Gastrocnemius medialis (tissue), 4 donors: ENCODE results near the gene RNPEP.

Source experiments
- POLR2A ChIP-seq, 2 donors: fragments of 450-650 bp; IDR thresholded peaks; one replicate each; pipeline ENCODE4 v1.6.1; 2017; ENCODE audit warnings: antibody characterized with exemption in 2 of 2, mild to moderate bottlenecking in 2 of 2, moderate library complexity in 2 of 2
- TF ChIP-seq, protein P1 (sequence below), 5 experiments: fragments of 450-650 bp in 3 of 5; fragments of 200-600 bp in 2 of 5; sonication (generic) in 2 of 5; IDR thresholded peaks in 4 of 5; conservative IDR thresholded peaks in 1 of 5; 1 replicate in 4 of 5; 2 replicates in 1 of 5; pipeline ENCODE4 v1.5.1; 2016 to 2019; ENCODE audit warnings: antibody characterized with exemption in 5 of 5, mild to moderate bottlenecking in 3 of 5, moderate library complexity in 3 of 5

DNA sequence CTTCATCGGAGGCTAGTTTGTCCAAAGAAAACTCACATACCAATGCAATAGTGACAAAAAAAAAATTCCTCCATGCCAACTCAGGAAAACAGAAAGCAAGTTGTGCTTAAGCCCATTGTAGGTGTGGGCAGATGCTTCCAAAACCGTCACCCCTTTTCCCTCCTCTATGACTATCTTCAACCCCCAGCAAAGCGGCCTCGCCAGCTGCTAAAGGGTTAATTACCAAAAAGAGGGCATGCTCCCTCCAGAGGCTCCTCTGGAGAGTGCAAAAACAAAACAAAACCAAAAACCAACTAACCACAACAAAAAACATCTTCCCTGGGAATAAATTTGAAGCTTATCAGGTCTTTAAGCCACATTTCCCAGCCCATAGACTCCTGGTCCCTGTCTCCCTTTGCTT lies 37.3 kb upstream of the RNPEP start:
- no peak for TF ChIP-seq POLR2A (IDR thresholded peaks at IDR 0.05)
- TF ChIP-seq, protein P1, sequence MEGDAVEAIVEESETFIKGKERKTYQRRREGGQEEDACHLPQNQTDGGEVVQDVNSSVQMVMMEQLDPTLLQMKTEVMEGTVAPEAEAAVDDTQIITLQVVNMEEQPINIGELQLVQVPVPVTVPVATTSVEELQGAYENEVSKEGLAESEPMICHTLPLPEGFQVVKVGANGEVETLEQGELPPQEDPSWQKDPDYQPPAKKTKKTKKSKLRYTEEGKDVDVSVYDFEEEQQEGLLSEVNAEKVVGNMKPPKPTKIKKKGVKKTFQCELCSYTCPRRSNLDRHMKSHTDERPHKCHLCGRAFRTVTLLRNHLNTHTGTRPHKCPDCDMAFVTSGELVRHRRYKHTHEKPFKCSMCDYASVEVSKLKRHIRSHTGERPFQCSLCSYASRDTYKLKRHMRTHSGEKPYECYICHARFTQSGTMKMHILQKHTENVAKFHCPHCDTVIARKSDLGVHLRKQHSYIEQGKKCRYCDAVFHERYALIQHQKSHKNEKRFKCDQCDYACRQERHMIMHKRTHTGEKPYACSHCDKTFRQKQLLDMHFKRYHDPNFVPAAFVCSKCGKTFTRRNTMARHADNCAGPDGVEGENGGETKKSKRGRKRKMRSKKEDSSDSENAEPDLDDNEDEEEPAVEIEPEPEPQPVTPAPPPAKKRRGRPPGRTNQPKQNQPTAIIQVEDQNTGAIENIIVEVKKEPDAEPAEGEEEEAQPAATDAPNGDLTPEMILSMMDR (IDR thresholded peaks at IDR 0.05 in 4 of 5, conservative IDR thresholded peaks at IDR 0.05 in 1 of 5) = peak in 3 of 5 experiments; percentile 13 to 28 (median 22)
